GM12878 (cell line): Measurements from ENCODE around the gene MTHFD1L. TPM values are rescaled to one million over a fixed set of nuclear protein-coding genes. Genes with fewer than 3 reads are reported as not detected.

Experiments
- ATAC-seq: fragments of 200-7000 bp; cut with Tn5 transposase; 3 replicates; pipeline ENCODE4 v1.9.1; 2020; ENCODE audit warnings: mild to moderate bottlenecking, moderate library complexity
- BruUV-seq: library from RNA; stranded (reverse); fragments of 400-500 nt; replicated peaks from 2 replicates; lab custom pipeline; 2021; lab: Mats Ljungman, UMichigan
- CTCF ChIA-PET: fragments of 300-600 bp; sonication (Branson Sonifier 250); formaldehyde crosslinking; extraction: SDS; loops from one replicate; lab custom pipeline; 2021; ENCODE audit warnings: inconsistent platforms; lab: Yijun Ruan, JAX
- POLR2A ChIA-PET: fragments of 350-600 bp; formaldehyde crosslinking; extraction: SDS; loops from one replicate; lab custom pipeline; 2021; ENCODE audit warnings: inconsistent platforms; lab: Charles Lee
- RAD21 ChIA-PET: fragments of 300-600 bp; sonication (Branson Sonifier 250); formaldehyde crosslinking; loops from one replicate; lab custom pipeline; 2023; ENCODE audit warnings: antibody characterized with exemption; ENCODE audit not compliant: unreplicated experiment; lab: Charles Lee
- SMC1A ChIA-PET: fragments of 300-600 bp; sonication (Branson Sonifier 250); formaldehyde crosslinking; loops from one replicate; lab custom pipeline; 2023; ENCODE audit not compliant: unreplicated experiment, uncharacterized antibody; lab: Charles Lee
- DNase-seq: peaks from one replicate; pipeline ENCODE4 v3.0.0-alpha.2; 2011; ENCODE audit warnings: low read depth, low spot score
- FAIRE-seq: peaks from 3 replicates; lab custom pipeline; 2011; peaks lifted over from hg19 to GRCh38; lab: Jason Lieb, UNC
- H2AFZ ChIP-seq: 2 replicates; pipeline ENCODE4 v1.6.0; 2011; ENCODE audit warnings: low read depth, low read length, control low read depth; ENCODE audit not compliant: control insufficient read depth
- H3K27ac ChIP-seq: 2 replicates; pipeline ENCODE4 v1.5.1; 2011; ENCODE audit warnings: control low read depth; ENCODE audit not compliant: control insufficient read depth, insufficient read depth
- H3K27me3 ChIP-seq, 2 experiments: replicated peaks in 1 of 2; 2 replicates each; pipeline versions ENCODE4 v1.6.0 to v1.6.1; 2011; ENCODE audit warnings: low read length in 1 of 2; ENCODE audit not compliant: control insufficient read depth in 2 of 2, insufficient read depth in 2 of 2
- H3K36me3 ChIP-seq, 2 experiments: 2 replicates each; pipeline ENCODE4 v1.5.1; 2011; ENCODE audit warnings: low read length in 1 of 2; ENCODE audit not compliant: control insufficient read depth in 2 of 2, insufficient read depth in 2 of 2
- H3K4me1 ChIP-seq: 2 replicates; pipeline ENCODE4 v1.6.1; 2011; ENCODE audit warnings: mild to moderate bottlenecking, low read length, moderate library complexity, mixed read lengths; ENCODE audit not compliant: control insufficient read depth, insufficient read depth
- H3K4me2 ChIP-seq: 2 replicates; pipeline ENCODE4 v1.6.0; 2011; ENCODE audit warnings: control low read depth; ENCODE audit not compliant: control insufficient read depth, insufficient read depth
- H3K4me3 ChIP-seq: fragments of 200-600 bp; sonication (generic); 2 replicates; pipeline ENCODE4 v1.5.1; 2016
- H3K79me2 ChIP-seq: 2 replicates; pipeline ENCODE4 v1.6.0; 2011; ENCODE audit warnings: low read length; ENCODE audit not compliant: control insufficient read depth, insufficient read depth
- H3K9ac ChIP-seq: 2 replicates; pipeline ENCODE4 v1.8.0; 2011; ENCODE audit warnings: low read length, control low read depth, mixed read lengths; ENCODE audit not compliant: control insufficient read depth, insufficient read depth
- H3K9me3 ChIP-seq: replicated peaks from 3 replicates; pipeline ENCODE4 v1.5.1; 2011; ENCODE audit warnings: mild to moderate bottlenecking, low read length; ENCODE audit not compliant: control insufficient read depth, insufficient read depth
- H4K20me1 ChIP-seq: 2 replicates; pipeline ENCODE4 v1.6.0; 2011; ENCODE audit not compliant: control insufficient read depth, insufficient read depth
- ATF7 ChIP-seq: fragments of 450-650 bp; IDR thresholded peaks from 2 replicates; pipeline ENCODE4 v1.6.1; 2016; ENCODE audit warnings: low read depth, mild to moderate bottlenecking
- CEBPB ChIP-seq, 2 experiments: fragments of 150-350 bp in 1 of 2; IDR thresholded peaks; 2 replicates each; pipeline ENCODE4 v1.6.1; 2012 to 2014; ENCODE audit warnings: low read depth in 2 of 2, low read length in 2 of 2, borderline replicate concordance in 1 of 2, inconsistent platforms in 1 of 2
- EP300 ChIP-seq, 2 experiments: fragments of 150-350 bp in 1 of 2; IDR thresholded peaks; 2 replicates each; pipeline ENCODE4 v1.6.1; 2011 to 2012; ENCODE audit warnings: low read depth in 2 of 2, low read length in 2 of 2, borderline replicate concordance in 1 of 2, improper control_type of control experiment in 1 of 2, inconsistent platforms in 1 of 2; ENCODE audit not compliant: control insufficient read depth in 1 of 2
- MXI1 ChIP-seq: fragments of 150-350 bp; IDR thresholded peaks from 2 replicates; pipeline ENCODE4 v1.6.1; 2011; ENCODE audit warnings: low read depth, mild to moderate bottlenecking, inconsistent platforms, low read length, improper control_type of control experiment
- NFYB ChIP-seq: IDR thresholded peaks from 2 replicates; pipeline ENCODE4 v1.6.1; 2011; ENCODE audit warnings: low read depth, mild to moderate bottlenecking, low read length, improper control_type of control experiment, moderate library complexity; ENCODE audit not compliant: insufficient read depth
- RAD21 ChIP-seq: IDR thresholded peaks from 2 replicates; pipeline ENCODE4 v1.6.1; 2011; ENCODE audit warnings: mild to moderate bottlenecking, low read depth, low read length, moderate library complexity; ENCODE audit not compliant: insufficient read depth
- RBBP5 ChIP-seq: fragments of 200-600 bp; sonication (generic); conservative IDR thresholded peaks from 2 replicates; pipeline ENCODE4 v1.6.1; 2016
- TCF3 ChIP-seq: IDR thresholded peaks from 2 replicates; pipeline ENCODE4 v1.6.1; 2012; ENCODE audit warnings: low read depth, mild to moderate bottlenecking, low read length, borderline replicate concordance; ENCODE audit not compliant: insufficient read depth
- TCF7 ChIP-seq: IDR thresholded peaks from 2 replicates; pipeline ENCODE4 v1.6.1; 2014; ENCODE audit warnings: antibody characterized with exemption, borderline replicate concordance
- ZZZ3 ChIP-seq: IDR thresholded peaks from 2 replicates; pipeline ENCODE4 v1.6.1; 2011; ENCODE audit warnings: low read depth; ENCODE audit not compliant: control insufficient read depth, insufficient read length
- WGBS: methylation state at CpG from one replicate; pipeline ENCODE4 v1.1.6; 2016; ENCODE audit warnings: low lambda C conversion rate; ENCODE audit not compliant: insufficient replicate concordance, insufficient coverage; ENCODE audit errors: missing lambda C conversion rate; 5-methylcytosine and 5-hydroxymethylcytosine counted together
- in situ Hi-C: fragments of 300-500 bp; cut with MboI; formaldehyde crosslinking; loops from 9 replicates; pipeline ENCODE4 v1.14.3; 2018; ENCODE audit warnings: mixed read lengths
- intact Hi-C: fragments of 100-400 bp; cut with micrococcal nuclease; formaldehyde crosslinking; loops from one replicate; pipeline ENCODE4 v1.14.2; 2022; ENCODE audit not compliant: unreplicated experiment
- polyA plus RNA-seq, 11 experiments: library from polyadenylated mRNA; depleted of rRNA in 4 of 11; unstranded in 6 of 11; stranded (reverse) in 5 of 11; fragments of >200 nt; fragmentation: Nextera tagmentation in 4 of 11; fragmentation: Illumina TruSeq in 1 of 11; extraction: Ambion mirVana in 4 of 11; extraction: Trizol in 1 of 11; gene quantifications; 1 replicate in 1 of 11; 2 replicates in 10 of 11; pipeline versions ENCODE4 v1.2.1 to v1.2.3, GENCODE V29; 2011 to 2016; ENCODE audit warnings: inconsistent platforms in 2 of 11, missing spikeins in 2 of 11, low read depth in 1 of 11
- total RNA-seq, 4 experiments: library from RNA; depleted of rRNA in 3 of 4; stranded (reverse); fragments of >200 nt in 3 of 4; fragmentation: Illumina TruSeq in 1 of 4; extraction: Trizol in 1 of 4; gene quantifications; 2 replicates each; pipeline versions ENCODE4 v1.2.1 to v1.2.3, GENCODE V29; 2013 to 2021
- TF ChIP-seq, protein P1 (sequence below): fragments of 450-650 bp; conservative IDR thresholded peaks from 2 replicates; pipeline ENCODE4 v1.6.1; 2017; ENCODE audit warnings: mild to moderate bottlenecking, moderate library complexity
- TF ChIP-seq, protein P2 (sequence below): IDR thresholded peaks from 2 replicates; pipeline ENCODE4 v1.6.1; 2012; ENCODE audit warnings: low read depth, low read length, improper control_type of control experiment
- TF ChIP-seq, protein P3 (sequence below): fragments of 450-650 bp; IDR thresholded peaks from 2 replicates; pipeline ENCODE4 v1.6.1; 2017; ENCODE audit warnings: mild to moderate bottlenecking, moderate library complexity
- TF ChIP-seq, protein P4 (sequence below): fragments of 450-650 bp; IDR thresholded peaks from 2 replicates; pipeline ENCODE4 v1.6.1; 2017; ENCODE audit warnings: antibody characterized with exemption, mild to moderate bottlenecking, moderate library complexity

The MTHFD1L gene
- total and polyA plus RNA-seq, 10 of the 15 experiments (the other 5 are each of a cell fraction or from before 2014, with no cell fraction given): 11.7 to 75.5 (median 28.8) TPM

DNA sequence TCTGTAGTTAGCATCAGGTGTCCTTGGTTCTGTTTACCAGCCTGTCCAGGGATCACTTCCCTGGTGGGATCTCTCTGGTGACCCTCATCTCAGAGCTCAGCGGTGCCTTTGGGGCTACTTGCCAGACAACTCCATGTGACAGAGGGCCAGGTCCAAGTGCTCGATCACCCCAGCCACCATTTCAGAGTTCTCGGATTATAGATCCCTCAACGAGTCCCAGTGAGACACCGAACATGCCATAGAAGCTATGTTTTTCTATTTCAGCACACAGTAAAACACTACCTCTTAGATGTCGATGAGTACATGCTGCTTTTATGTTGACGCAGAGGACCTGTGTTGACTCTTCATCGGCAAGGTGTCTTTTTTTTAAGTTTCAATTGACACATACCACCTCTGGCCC, 204.1 kb downstream of the MTHFD1L start:
- Histone ChIP-seq H3K27me3 (no peaks in the 10 kb centered on the region), H3K9me3 (peaks cover 3% of the 10 kb centered on the region; the same call in 2 of the 3 replicates), H3K4me2 (no peak overlapping the region), H3K27ac (no peak overlapping the region), H2AFZ (no peak overlapping the region), H3K36me3 (peaks cover 0 to 8% of the 10 kb centered on the region in 2 experiments; a peak in 2 of 4 replicates), H3K4me3 (no peak overlapping the region), H3K79me2 (no peaks in the 10 kb centered on the region), H3K4me1 (no peaks in the 10 kb centered on the region), H4K20me1 (no peaks in the 10 kb centered on the region), H3K9ac (no peak overlapping the region)
- FAIRE-seq (no peak), ATAC-seq (no peak), DNase-seq (no peak)
- ChIA-PET RAD21 (no interaction called here), CTCF (no interaction called here), SMC1A (no interaction called here), POLR2A (no interaction called here)
- no TSS peak for BruUV-seq
- in situ Hi-C loops (no loop called here), intact Hi-C loops (no loop called here)
- 99% methylated on average over 8 of the region's 8 CpGs for WGBS
- TF ChIP-seq ZZZ3 (no peak), ATF7 (no peak), MXI1 (no peak), RAD21 (no peak), TCF7 (no peak), CEBPB (IDR thresholded peaks at IDR 0.05; ENCODE audit: borderline replicate concordance in 1 of 2, low read depth in 2 of 2, low read length in 2 of 2) (no peak), TCF3 (no peak), EP300 (IDR thresholded peaks at IDR 0.05; ENCODE audit: borderline replicate concordance in 1 of 2, control insufficient read depth in 1 of 2, low read depth in 2 of 2, low read length in 2 of 2) (no peak), RBBP5 (no peak), NFYB (no peak)
- TF ChIP-seq, protein P1, sequence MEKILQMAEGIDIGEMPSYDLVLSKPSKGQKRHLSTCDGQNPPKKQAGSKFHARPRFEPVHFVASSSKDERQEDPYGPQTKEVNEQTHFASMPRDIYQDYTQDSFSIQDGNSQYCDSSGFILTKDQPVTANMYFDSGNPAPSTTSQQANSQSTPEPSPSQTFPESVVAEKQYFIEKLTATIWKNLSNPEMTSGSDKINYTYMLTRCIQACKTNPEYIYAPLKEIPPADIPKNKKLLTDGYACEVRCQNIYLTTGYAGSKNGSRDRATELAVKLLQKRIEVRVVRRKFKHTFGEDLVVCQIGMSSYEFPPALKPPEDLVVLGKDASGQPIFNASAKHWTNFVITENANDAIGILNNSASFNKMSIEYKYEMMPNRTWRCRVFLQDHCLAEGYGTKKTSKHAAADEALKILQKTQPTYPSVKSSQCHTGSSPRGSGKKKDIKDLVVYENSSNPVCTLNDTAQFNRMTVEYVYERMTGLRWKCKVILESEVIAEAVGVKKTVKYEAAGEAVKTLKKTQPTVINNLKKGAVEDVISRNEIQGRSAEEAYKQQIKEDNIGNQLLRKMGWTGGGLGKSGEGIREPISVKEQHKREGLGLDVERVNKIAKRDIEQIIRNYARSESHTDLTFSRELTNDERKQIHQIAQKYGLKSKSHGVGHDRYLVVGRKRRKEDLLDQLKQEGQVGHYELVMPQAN: no peak
- TF ChIP-seq, protein P2, sequence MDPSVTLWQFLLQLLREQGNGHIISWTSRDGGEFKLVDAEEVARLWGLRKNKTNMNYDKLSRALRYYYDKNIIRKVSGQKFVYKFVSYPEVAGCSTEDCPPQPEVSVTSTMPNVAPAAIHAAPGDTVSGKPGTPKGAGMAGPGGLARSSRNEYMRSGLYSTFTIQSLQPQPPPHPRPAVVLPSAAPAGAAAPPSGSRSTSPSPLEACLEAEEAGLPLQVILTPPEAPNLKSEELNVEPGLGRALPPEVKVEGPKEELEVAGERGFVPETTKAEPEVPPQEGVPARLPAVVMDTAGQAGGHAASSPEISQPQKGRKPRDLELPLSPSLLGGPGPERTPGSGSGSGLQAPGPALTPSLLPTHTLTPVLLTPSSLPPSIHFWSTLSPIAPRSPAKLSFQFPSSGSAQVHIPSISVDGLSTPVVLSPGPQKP: no peak
- TF ChIP-seq, protein P3, sequence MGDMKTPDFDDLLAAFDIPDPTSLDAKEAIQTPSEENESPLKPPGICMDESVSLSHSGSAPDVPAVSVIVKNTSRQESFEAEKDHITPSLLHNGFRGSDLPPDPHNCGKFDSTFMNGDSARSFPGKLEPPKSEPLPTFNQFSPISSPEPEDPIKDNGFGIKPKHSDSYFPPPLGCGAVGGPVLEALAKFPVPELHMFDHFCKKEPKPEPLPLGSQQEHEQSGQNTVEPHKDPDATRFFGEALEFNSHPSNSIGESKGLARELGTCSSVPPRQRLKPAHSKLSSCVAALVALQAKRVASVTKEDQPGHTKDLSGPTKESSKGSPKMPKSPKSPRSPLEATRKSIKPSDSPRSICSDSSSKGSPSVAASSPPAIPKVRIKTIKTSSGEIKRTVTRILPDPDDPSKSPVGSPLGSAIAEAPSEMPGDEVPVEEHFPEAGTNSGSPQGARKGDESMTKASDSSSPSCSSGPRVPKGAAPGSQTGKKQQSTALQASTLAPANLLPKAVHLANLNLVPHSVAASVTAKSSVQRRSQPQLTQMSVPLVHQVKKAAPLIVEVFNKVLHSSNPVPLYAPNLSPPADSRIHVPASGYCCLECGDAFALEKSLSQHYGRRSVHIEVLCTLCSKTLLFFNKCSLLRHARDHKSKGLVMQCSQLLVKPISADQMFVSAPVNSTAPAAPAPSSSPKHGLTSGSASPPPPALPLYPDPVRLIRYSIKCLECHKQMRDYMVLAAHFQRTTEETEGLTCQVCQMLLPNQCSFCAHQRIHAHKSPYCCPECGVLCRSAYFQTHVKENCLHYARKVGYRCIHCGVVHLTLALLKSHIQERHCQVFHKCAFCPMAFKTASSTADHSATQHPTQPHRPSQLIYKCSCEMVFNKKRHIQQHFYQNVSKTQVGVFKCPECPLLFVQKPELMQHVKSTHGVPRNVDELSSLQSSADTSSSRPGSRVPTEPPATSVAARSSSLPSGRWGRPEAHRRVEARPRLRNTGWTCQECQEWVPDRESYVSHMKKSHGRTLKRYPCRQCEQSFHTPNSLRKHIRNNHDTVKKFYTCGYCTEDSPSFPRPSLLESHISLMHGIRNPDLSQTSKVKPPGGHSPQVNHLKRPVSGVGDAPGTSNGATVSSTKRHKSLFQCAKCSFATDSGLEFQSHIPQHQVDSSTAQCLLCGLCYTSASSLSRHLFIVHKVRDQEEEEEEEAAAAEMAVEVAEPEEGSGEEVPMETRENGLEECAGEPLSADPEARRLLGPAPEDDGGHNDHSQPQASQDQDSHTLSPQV: no peak
- TF ChIP-seq, protein P4, sequence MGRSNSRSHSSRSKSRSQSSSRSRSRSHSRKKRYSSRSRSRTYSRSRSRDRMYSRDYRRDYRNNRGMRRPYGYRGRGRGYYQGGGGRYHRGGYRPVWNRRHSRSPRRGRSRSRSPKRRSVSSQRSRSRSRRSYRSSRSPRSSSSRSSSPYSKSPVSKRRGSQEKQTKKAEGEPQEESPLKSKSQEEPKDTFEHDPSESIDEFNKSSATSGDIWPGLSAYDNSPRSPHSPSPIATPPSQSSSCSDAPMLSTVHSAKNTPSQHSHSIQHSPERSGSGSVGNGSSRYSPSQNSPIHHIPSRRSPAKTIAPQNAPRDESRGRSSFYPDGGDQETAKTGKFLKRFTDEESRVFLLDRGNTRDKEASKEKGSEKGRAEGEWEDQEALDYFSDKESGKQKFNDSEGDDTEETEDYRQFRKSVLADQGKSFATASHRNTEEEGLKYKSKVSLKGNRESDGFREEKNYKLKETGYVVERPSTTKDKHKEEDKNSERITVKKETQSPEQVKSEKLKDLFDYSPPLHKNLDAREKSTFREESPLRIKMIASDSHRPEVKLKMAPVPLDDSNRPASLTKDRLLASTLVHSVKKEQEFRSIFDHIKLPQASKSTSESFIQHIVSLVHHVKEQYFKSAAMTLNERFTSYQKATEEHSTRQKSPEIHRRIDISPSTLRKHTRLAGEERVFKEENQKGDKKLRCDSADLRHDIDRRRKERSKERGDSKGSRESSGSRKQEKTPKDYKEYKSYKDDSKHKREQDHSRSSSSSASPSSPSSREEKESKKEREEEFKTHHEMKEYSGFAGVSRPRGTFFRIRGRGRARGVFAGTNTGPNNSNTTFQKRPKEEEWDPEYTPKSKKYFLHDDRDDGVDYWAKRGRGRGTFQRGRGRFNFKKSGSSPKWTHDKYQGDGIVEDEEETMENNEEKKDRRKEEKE: no peak
